ENCODE results near the gene DPT.

The DPT gene

GRCh38 chr1:168692472-168692871 is 36.5 kb downstream of the DPT start:
- no peaks in the 10 kb centered on the region for H3K9me3 ChIP-seq
- H3K4me3 ChIP-seq, result no peak overlapping the region
- no peak overlapping the region for H3K27ac ChIP-seq
- TF ChIP-seq CTCF (IDR thresholded peaks at IDR 0.05), result no peak
- no peaks in the 10 kb centered on the region for H3K27me3 ChIP-seq
- no peaks in the 10 kb centered on the region for H3K36me3 ChIP-seq
- intact Hi-C loops (cut with DNase I; ENCODE audit: low total_unique reads), result no loop called here
- no peak for DNase-seq
- no peaks in the 10 kb centered on the region for H3K4me1 ChIP-seq

- no peaks in the 10 kb centered on the region for H3K4me1 ChIP-seq
- H3K9me3 ChIP-seq, result no peaks in the 10 kb centered on the region
- H3K27me3 ChIP-seq, result no peaks in the 10 kb centered on the region
- H3K36me3 ChIP-seq, result no peaks in the 10 kb centered on the region
- H3K4me3 ChIP-seq, result no peak overlapping the region
- no peak for DNase-seq
- intact Hi-C loops (cut with DNase I; ENCODE audit: low total_unique reads), result no loop called here
- TF ChIP-seq CTCF (IDR thresholded peaks at IDR 0.05), result no peak
- H3K27ac ChIP-seq, result no peak overlapping the region
These were observed 37.5 kb downstream of the DPT start for GRCh38 chr1:168691541-168691940.

- intact Hi-C loops (cut with DNase I; ENCODE audit: low total_unique reads), result no loop called here
- DNase-seq, result no peak
- H3K4me3 ChIP-seq, result no peak overlapping the region
- no peak overlapping the region for H3K27ac ChIP-seq
- H3K4me1 ChIP-seq, result no peaks in the 10 kb centered on the region
- H3K9me3 ChIP-seq, result no peaks in the 10 kb centered on the region
- H3K27me3 ChIP-seq, result no peaks in the 10 kb centered on the region
- no peak for TF ChIP-seq CTCF (IDR thresholded peaks at IDR 0.05)
- H3K36me3 ChIP-seq, result no peaks in the 10 kb centered on the region
These were observed 39.0 kb downstream of the DPT start for GRCh38 chr1:168689726-168690602.

GRCh38 chr1:168689327-168689657 is 39.7 kb downstream of the DPT start:
- no peak overlapping the region for H3K27ac ChIP-seq
- no peak overlapping the region for H3K4me3 ChIP-seq
- TF ChIP-seq CTCF (IDR thresholded peaks at IDR 0.05), result no peak
- no peak for DNase-seq
- intact Hi-C loops (cut with DNase I; ENCODE audit: low total_unique reads), result no loop called here
- no peaks in the 10 kb centered on the region for H3K27me3 ChIP-seq
- no peaks in the 10 kb centered on the region for H3K4me1 ChIP-seq
- H3K9me3 ChIP-seq, result no peaks in the 10 kb centered on the region
- no peaks in the 10 kb centered on the region for H3K36me3 ChIP-seq

- H3K9me3 ChIP-seq, result no peaks in the 10 kb centered on the region
- no peaks in the 10 kb centered on the region for H3K36me3 ChIP-seq
- no peak for TF ChIP-seq CTCF (IDR thresholded peaks at IDR 0.05)
- DNase-seq, result no peak
- H3K27ac ChIP-seq, result no peak overlapping the region
- H3K4me3 ChIP-seq, result no peak overlapping the region
- no peaks in the 10 kb centered on the region for H3K4me1 ChIP-seq
- intact Hi-C loops (cut with DNase I; ENCODE audit: low total_unique reads), result no loop called here
- no peaks in the 10 kb centered on the region for H3K27me3 ChIP-seq
These were observed 40.2 kb downstream of the DPT start for GRCh38 chr1:168688644-168689326.
